Skin of body (tissue), 2 donors: ENCODE data around the gene FAF1. TPM values are rescaled to one million over a fixed set of nuclear protein-coding genes. Genes with fewer than 3 reads are reported as not detected.
A peak's percentile ranks its signal among the peaks of the same experiment; 100 is the strongest.
"Not testable (repeated sequence)": the region's sequence is repeated elsewhere in the genome, so short reads cannot be mapped to it uniquely, and the experiment has no call there.

Experiments
- DNase-seq: peaks from one replicate; lab custom pipeline; 2025; lab: John Stamatoyannopoulos, UW
- total RNA-seq: library from RNA; depleted of rRNA; stranded (reverse); fragments of >200 nt; gene quantifications from one replicate; pipeline ENCODE4 v1.2.3, GENCODE V29; 2014

FAF1 gene
- total RNA-seq, 1 donor from 2014 or later = 44.6 TPM

GRCh38 chr1:50780797-50781196, 179.3 kb downstream of the FAF1 start:
- no peak for DNase-seq

- DNase-seq = no peak
Measured at GRCh38 chr1:50779801-50780200, 180.3 kb downstream of the FAF1 start.

- no peak for DNase-seq
Measured at GRCh38 chr1:50775740-50776139, 184.3 kb downstream of the FAF1 start.

GRCh38 chr1:50774759-50775351, 185.2 kb downstream of the FAF1 start:
- peak; percentile 32 for DNase-seq

DNA sequence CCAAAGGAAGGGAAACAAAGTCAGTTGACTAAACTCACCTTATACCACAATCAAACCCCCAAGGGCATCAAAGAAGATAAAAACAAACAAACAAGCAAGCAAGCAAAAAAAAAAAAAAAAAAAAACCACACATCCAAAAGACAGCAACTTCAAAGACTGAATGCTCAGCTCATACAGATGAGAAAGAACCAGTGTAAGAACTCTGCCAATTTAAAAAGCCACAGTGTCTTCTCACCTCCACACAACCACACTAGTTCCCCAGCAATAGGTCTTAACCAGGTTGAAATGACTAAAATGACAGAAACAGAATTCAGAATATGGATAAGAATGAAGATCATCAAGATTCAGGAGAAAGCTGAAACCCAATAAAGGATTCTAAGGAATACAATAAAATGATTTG, 193.4 kb downstream of the FAF1 start:
- DNase-seq = no peak

GRCh38 chr1:50756543-50756942, 203.5 kb downstream of the FAF1 start:
- not testable (repeated sequence) for DNase-seq

DNA sequence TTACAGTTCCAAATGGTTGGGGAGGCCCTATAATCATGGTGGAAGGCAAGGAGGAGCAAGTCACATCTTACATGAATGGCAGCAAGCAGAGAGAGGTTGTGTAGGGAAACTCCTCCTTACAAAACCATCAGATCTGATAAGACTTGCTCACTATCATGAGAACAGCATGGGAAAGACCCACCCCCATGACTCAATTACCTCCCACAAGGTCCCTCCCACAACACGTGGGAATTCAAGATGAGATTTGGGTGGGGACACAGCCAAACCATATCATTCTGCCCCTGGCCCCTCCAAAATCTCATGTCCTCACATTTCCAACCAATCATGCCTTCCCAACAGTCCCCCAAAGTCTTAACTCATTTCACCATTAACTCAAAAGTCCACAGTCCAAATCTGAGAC, 205.3 kb downstream of the FAF1 start:
- not testable (repeated sequence) for DNase-seq

DNA sequence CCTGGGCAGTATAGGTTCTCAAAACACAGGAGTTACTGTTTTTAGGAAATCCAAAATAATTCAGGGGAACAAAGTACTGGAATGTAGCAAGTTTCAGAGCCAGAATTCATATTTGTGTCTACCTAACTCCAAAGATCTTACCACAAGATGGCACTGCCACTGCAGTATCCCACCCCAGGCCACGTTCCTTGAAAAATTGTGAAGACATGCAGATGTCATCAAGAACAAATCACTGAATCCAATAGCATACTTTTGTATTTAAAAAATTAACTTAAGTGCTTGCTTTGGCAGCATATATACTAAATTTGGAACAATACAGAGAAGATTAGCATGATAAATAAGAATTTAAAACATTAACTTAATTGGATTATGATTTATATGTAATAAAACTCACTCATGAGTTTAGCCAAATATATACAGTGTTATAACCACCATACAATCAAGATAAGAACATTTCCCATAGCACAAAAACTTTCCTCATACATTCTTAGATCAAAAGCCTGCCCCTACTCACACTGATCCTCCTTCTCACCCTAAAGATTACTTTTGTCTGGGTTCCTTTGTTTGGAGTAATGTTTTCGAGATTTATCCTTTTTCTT, 209.9 kb downstream of the FAF1 start:
- DNase-seq = no peak

DNA sequence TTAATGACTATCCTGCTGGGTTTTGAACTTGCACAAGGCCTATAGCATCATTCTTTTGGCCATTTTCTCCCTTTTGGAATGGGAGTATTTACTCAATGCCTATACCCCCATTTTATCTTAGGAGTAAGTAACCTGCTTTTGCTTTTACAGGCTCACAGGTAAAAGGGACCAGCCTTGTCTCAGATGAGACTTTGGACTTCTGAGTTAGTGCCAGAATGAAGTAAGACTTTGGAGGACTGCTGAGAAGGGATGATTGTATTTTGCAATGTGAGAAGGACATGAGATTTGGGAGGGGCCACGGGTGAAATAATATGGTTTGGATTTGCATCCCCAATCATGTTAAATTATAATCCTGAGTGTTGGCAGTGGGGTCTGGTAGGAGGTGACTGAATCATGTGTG, 212.7 kb downstream of the FAF1 start:
- DNase-seq = no peak

DNA sequence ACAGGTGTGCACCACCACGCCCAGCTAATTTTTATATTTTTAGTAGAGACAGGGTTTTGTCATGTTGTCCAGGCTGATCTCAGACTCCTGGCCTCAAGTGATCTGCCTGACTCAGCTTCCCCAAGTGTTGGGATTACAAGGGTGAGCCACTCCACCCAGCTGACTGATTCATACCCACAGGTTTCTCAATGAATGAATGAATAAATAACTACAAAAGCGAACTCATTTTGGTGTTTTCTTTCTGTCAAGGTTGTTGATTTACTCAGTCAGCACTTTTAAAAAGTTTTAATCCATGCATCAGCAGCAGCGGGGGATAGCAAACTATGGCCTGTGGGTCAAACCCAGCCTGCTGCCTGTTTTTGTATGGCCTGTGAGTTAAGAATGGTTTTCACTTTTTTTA, 217.5 kb downstream of the FAF1 start:
- no peak for DNase-seq

DNA sequence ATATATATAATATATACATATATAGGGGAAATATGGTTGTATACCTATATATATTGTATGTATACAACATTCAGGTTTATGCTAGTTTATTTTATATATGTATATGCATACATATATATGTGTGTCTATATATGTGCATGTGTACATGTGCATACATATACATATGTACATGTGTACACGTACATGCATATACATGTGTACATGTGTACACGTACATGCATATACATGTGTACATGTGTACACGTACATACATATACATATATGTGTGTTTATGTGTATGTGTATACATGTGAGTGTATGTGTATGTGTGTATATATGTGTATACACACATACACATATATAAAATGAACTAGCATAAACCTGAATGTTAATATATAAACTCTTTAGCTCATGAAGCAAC, 220.9 kb downstream of the FAF1 start:
- DNase-seq = no peak

- no peak for DNase-seq
Measured at GRCh38 chr1:50735443-50735842, 224.6 kb downstream of the FAF1 start.

DNA sequence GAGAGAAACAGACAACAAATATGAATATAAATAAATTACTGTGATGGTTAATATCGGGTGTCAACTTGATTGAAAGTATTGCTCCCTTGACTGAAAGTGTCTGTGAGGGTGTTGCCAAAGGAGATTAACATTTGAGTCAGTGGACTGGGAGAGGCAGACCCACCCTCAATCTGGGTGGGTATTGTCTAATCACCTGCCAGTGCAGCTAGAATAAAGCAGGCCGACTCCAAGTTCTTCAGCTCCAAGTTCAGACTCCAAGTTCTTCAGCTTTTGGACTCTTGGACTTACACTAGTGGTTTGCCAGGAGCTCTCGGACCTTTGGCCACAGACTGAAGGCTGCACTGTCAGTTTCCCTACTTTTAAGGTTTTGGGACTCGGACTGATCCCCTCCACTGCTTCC, 232.5 kb downstream of the FAF1 start:
- DNase-seq = not testable (repeated sequence)

DNA sequence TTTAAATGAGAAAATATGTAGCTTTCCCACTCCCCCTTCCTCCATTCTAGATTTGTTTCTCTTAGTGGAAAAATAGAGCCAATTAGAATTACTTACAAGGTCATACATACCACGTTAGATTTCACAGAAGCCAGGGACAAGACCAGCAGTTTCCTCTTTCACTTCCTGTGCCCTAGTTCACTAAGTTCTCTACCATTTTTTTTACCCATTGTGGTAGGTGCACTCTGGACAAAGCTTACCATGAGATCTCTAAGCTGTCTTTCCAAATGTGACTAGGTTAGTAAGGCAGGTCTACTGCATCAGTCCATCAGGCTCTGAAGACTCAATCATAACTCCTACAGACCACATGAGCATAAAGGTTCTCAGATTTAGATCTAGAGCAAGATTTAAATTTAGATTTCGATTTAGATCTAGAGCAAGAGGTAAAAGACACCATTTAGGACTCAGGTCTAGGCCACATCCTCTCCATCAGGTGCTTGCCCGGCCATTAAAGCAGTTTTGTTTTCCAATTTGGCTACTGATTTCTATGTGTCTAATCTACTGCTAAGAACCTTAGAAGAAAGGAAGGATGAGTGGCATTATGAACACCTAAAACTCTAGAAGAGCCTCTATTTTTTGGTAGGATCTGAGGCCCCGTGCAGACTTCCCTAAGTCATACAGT, 235.3 kb downstream of the FAF1 start:
- no peak for DNase-seq

DNA sequence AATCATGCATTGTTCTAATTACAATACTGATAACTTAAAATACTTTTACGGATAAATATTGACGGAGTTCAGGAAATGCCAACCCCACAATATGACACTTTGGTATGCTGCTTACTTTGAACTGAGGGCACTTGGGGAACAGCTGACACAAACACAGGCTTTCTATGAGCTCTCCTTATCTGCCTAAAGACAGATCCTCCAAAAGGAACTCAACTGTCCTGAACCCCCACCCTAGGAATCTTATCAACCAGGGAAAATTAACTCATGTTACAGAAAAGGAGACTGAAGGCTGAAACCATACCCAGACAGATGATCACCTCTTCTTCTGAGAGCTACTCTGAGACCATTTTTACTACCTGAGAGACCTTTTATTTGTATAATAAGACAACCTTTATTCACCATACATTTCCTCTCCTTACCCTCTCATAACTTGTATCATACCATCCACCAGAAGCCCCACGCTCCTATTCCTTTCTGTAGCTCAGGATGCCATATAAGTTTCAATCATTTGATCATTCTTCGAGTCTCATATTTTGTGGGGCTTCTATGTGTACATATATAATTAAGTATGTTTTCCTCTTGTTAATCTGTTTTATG, 239.5 kb downstream of the FAF1 start:
- DNase-seq = no peak

- no peak for DNase-seq
Measured at GRCh38 chr1:50719126-50719525, 240.9 kb downstream of the FAF1 start.

DNA sequence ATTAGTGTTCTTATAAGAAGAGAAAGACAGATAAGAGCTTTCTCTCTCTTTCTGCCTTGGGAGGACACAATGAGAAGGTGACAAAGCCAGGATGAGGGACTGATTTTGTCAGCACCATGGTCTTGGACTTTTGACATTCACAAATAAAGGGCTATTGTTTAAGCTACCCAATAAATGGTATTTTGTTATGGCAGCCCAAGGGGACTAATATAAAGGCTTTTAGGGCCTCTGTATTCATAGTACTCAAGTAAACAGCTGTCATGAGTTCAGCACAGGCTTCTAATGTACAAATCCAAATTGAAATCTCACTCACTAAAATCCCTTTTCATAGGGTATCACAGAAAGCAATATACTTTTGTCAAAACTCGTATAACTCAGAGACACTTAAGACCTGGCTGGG, 242.7 kb downstream of the FAF1 start:
- no peak for DNase-seq

DNA sequence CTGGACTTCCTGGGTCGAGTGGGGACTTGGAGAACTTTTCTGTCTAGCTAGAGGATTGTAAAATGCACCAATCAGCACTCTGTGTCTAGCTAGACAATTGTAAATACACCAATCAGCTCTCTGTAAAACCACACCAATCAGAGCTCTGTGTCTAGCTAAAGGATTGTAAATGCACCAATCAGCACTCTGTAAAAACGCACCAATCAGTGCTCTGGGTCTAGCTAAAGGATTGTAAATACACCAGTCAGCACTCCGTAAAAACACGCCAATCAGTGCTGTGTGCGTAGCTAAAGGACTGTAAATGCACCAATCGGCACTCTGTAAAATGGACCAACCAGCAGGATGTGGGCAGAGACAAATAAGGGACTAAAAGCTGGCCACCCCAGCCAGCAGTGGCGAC, 243.6 kb downstream of the FAF1 start:
- DNase-seq = not testable (repeated sequence)

GRCh38 chr1:50710099-50710498, 250.0 kb downstream of the FAF1 start:
- DNase-seq = no peak

GRCh38 chr1:50707824-50708223, 252.2 kb downstream of the FAF1 start:
- DNase-seq = no peak

DNA sequence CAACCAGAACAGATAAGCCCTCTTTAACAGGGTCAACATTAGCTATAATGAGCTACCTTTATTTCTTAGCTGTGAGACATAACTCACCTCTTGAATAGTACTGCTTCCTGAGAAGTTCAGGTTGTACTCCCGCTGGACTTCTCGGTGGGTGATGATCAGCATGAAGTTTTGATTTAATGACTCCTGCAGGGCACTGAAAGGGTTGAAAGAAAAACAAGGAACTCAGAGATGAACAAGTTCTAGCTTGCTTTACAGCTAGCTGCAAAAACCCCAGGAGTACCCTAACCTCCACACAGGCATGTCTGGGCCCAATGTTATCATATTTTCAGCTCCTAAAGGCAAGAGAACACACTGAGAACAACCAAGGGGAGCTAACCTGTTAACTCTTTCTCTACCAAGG, 254.4 kb downstream of the FAF1 start:
- DNase-seq = no peak

GRCh38 chr1:50705041-50705440, 255.0 kb downstream of the FAF1 start:
- DNase-seq = no peak

DNA sequence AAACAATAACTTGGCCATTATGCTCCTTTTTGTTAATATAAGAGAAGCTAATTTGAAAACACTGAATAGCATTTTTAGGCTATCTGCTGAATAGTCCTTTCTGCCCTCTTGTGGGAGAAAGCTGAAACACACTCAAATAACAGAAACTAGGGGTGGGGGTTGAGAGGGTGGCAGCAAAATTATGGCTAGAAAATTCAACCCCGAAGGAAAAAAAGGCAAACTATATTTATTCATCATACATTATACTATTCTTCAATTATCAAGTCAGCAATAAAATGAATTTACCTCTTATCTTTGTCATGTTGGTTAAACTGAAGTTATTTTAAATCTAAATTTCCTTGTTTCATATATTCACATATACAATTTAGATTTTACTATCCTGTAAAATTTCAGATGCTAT, 255.9 kb downstream of the FAF1 start:
- DNase-seq = no peak
